ENCODE data around the gene RAPH1.

DNA sequence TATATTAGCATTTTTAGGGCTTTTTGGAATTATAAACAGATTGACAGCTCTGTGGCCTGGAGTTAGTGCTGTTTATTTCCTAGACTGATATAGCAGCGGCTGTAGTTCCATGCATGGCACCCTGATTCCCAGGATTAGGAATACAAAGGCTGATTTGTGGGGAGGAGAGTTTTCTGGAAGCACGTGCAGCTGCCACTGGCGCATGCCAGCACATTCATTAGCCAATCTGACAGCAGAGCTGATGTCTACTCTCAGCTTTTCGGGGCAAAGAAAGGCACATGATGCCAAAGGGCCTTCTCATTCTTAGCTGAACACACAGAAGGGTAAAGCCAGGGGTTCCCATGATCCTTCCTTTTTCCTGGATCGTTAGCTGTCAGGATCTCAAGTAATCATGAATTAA lies 45.7 kb upstream of the RAPH1 start:
- TF ChIP-seq, protein P1, sequence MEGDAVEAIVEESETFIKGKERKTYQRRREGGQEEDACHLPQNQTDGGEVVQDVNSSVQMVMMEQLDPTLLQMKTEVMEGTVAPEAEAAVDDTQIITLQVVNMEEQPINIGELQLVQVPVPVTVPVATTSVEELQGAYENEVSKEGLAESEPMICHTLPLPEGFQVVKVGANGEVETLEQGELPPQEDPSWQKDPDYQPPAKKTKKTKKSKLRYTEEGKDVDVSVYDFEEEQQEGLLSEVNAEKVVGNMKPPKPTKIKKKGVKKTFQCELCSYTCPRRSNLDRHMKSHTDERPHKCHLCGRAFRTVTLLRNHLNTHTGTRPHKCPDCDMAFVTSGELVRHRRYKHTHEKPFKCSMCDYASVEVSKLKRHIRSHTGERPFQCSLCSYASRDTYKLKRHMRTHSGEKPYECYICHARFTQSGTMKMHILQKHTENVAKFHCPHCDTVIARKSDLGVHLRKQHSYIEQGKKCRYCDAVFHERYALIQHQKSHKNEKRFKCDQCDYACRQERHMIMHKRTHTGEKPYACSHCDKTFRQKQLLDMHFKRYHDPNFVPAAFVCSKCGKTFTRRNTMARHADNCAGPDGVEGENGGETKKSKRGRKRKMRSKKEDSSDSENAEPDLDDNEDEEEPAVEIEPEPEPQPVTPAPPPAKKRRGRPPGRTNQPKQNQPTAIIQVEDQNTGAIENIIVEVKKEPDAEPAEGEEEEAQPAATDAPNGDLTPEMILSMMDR (IDR thresholded peaks at IDR 0.05; ENCODE audit: insufficient read depth, low read length): no peak
- TF ChIP-seq REST (IDR thresholded peaks at IDR 0.05; ENCODE audit: insufficient replicate concordance, low read depth) (no peak), GABPA (IDR thresholded peaks at IDR 0.05; ENCODE audit: low read depth) (no peak), SPI1 (IDR thresholded peaks at IDR 0.05; ENCODE audit: borderline replicate concordance, low read depth) (no peak), POLR2AphosphoS5 (IDR thresholded peaks at IDR 0.05; ENCODE audit: low read depth) (no peak)

All from HL-60 (cell line).